GM21390 (cell line): Measurements from ENCODE around the gene ANKS3.

Experiments
- ATAC-seq: cut with Tn5 transposase; IDR thresholded peaks from one replicate; pipeline ENCODE4 v1.9.1; 2021; ENCODE audit not compliant: unreplicated experiment

ANKS3 gene

DNA sequence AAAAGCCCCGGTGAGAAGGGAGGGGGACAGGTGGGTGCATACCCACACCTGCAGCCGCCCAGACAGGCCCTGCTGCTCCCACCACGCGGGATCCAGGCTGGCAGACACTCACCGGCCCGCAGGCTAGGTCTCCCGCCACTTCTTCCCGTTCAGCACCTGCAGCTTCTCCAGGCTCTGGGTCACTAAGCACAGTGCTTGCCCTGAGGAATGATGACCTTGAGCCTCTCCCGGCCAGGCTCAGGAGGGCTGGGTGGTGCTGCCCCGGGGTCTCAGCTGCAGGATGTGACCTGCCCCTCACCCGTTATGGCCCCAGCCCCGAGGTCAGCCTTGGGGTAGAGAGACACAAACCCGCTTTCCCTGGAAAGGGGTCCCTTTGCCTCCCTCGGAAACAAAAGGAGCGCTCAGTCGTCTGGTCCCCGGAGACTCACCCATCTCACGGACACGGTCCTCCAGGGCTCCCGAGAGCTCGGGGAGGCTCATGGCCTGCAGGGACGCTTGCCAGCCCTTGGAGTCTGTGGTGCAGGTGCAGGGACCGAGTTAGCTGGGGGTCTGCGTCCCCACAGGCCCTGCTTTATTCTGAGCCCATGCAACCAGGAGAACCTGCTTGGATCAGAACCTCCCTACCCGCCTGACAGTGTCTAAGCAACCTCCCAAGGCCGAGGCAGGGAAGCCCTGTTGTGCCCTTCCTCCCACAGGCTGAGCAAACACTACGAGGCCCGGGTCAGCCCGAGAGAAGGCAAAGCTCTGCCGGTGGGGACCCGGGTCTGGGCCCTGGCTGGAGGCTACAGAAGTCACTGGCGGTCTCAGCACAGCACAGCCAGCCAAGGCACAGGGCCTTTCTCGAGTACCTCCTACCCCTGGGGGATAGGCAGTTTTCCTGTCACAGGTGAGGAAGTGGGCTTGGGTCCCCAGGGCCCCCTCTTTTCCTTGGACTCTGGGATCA, 36.9 kb downstream of the ANKS3 start:
- ATAC-seq = no peak

- no peak for ATAC-seq
These were observed 37.7 kb downstream of the ANKS3 start for GRCh38 chr16:4696172-4696904.

- no peak for ATAC-seq
These were observed 38.4 kb downstream of the ANKS3 start for GRCh38 chr16:4695473-4696171.

- no peak for ATAC-seq
These were observed 39.2 kb downstream of the ANKS3 start for GRCh38 chr16:4694642-4695451.

GRCh38 chr16:4693956-4694641, 40.0 kb downstream of the ANKS3 start:
- peak; percentile 1 for ATAC-seq

DNA sequence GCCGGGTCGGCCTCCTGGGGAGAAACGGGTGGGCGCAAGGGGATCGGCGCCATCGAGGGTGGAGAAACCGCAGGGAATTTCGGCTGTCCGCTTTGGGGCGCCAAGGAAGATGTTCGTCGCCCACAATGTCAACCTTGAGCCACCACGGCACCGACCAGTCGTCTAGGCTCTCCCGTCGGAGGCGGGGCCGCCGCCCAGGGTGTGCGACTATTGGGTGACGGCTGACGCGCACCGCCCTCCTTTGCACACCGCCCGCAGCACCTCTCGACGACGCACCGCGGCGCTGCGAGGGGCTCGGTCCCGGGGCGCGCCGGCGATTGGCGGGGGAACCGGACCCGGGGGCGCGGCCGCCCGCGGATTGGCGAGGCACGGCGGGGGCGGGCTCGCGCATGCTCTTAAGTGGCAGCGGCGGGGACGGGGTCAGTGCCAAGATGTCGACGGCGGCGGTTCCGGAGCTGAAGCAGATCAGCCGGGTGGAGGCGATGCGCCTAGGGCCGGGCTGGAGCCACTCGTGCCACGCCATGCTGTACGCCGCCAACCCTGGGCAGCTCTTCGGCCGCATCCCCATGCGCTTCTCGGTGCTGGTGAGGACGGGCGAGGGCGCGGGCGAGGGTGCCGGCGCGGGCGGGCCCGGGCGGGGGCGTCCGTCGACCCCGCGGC, 40.6 kb downstream of the ANKS3 start, which contains the start of gene NUDT16L1:
Gene NUDT16L1, plus strand, starts transcription at position 267 of the 660 bp plus-strand sequence. Its CDS starts 165 bp downstream, at position 432.
- peak; percentile 92 for ATAC-seq

DNA sequence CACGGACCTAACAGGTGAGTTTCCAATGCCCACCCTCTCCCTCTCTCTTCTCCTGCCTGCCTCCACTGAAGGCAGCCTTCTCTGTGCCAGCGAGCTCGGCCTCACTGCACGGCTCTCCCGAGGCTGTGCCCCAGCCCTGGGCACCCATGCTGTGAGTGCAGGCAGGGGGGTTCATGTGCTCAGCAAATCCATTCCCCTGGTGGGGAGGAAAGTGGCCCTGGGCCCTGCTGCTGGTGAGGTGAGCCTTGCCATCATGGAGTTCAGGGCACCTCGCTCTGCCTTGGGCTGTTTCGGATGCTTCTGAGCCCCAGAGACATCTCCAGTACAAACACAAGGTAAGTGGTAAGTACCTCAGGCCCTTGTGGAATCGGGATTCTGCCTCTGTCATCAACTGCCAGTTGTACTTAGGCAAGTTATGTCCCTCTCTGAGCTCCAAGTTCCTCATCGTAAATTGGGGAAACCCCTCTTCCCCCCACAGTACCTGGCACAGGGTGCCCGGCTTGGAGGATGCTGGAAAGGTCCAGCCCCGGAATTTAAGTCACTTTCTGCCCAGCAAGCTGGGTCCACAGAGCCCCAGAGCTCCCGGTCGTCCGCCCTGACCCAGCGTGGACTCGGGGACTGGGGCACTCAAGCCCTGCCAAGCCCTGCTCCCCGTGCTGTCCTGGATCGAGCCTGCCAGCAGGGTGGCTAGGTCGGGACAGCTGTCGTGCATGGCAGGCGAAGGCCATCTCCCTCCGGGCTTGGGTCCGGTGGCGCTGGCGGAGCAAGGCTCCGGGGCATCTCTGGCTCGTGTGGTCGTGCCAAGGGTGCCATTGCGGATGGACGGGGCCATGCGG, 41.4 kb downstream of the ANKS3 start:
- ATAC-seq = peak; percentile 9

DNA sequence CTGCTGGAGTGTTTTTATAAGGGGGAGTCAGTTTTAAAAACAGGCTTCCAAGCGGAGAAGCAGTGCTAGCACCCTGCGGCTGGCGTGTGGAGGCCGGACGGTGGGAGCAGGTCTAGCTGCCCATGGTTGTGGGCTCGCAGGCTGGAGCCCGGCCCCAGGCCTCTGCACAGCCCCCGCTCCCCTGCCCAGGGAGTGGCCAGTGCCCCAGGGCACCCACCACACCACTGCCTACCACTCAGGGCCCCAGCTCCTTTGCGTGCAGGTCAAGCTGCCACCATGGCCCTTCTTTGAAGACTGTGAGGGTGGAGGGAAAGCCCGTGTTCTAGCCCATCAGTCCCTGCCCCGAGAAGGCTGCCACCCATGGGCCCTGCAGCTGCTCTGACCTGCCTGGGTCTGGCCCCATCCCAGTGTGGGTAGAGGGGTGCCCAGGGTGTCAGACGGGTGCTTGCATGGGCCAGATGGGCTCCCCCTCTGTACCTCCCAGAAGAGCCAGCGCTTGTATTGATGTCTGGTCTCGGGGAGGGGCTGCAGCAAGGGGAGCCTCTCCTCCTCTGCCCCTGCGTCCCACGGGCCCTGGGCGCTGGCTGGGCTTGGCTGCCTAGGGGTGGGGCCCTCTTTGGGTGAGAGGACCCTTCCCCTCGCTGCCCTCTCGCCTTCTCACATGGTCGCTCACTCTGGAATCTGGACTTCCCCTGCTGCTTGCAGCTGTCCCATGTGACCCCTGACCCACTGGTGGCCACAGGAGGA, 42.2 kb downstream of the ANKS3 start:
- no peak for ATAC-seq

GRCh38 chr16:4690946-4691665, 43.0 kb downstream of the ANKS3 start:
- ATAC-seq = no peak

DNA sequence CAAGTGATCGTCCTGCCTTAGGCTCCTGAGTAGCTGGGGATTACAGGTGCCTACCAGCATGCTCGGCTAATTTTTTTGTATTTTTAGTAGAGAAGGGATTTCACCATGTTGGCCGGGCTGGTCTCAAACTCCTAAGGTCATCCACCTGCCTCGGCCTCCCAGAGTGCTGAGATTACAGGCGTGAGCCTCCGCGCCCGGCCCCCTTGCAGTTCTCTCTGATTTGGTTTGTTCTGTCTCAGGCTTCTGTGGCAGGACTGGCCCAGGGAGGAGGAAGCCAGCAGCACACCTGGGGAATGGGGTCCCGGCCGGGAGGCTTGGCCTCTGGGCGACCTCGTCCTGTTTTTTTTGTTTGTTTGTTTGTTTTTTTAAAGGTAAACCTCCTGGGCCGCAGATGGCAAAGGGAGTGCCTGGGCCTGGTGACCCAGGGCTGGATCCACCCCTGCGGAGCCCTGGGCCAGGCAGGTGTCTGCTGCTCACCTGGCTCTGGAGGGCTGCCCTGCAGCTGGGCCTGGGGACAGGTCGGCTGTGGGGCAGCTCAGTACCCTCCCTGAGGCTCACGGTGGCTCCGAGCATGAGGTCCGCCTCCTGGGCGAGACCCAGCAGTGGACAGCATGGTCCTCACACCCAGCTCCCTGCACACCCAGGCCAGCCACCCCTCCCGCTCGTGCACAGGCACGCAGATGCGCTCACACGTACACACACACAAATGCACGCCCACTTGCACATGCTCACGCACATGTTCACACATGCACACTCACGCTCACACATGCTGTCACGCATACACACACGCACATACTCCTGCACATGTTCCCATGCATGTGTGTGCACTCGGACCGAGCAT, 44.0 kb downstream of the ANKS3 start:
- no peak for ATAC-seq

- no peak for ATAC-seq
These were observed 44.9 kb downstream of the ANKS3 start for GRCh38 chr16:4689091-4689671.

GRCh38 chr16:4688674-4689045, 45.4 kb downstream of the ANKS3 start:
- ATAC-seq = no peak

- no peak for ATAC-seq
These were observed 46.0 kb downstream of the ANKS3 start for GRCh38 chr16:4687946-4688673.

DNA sequence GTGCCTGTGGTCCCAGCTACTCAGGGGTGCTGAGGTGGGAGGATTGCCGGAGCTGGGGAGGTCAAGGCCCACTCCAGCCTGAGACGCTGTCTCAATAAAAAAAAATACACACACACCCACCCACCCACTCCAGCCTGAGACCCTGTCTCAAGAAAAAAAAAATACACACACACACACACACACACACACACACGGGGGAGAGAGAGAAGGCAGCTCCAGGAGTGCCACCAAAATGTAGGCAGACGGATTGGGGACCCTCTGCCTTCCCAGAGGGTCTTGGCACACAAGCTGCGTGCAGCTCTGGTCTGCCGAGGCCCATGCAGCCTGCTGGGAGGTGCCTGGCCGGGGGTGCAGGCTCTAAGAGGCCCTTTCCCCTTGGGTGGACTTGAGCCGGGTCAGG, 46.7 kb downstream of the ANKS3 start:
- ATAC-seq = no peak

- ATAC-seq = no peak
These were observed 47.4 kb downstream of the ANKS3 start for GRCh38 chr16:4686497-4687210.
